ENCODE results near the gene TLCD5. TPM values are rescaled to one million over a fixed set of nuclear protein-coding genes. Genes with fewer than 3 reads are reported as not detected.

The TLCD5 gene
- total RNA-seq, 1 experiment from 2014 or later: 7.1 TPM

- Histone ChIP-seq H2AK5ac (ENCODE audit: insufficient read length, low read length) (no peak overlapping the region), H3K18ac (ENCODE audit: insufficient read length, low read depth, low read length) (no peak overlapping the region), H4K91ac (ENCODE audit: insufficient read length, low read depth, low read length) (no peak overlapping the region), H2BK5ac (ENCODE audit: insufficient read length, low read length) (no peak overlapping the region), H2AFZ (ENCODE audit: low read length) (peak overlapping the region; percentile 88), H2BK12ac (ENCODE audit: insufficient read length, low read depth, low read length) (no peak overlapping the region), H3T11ph (ENCODE audit: low read length) (no peak overlapping the region), H3K14ac (ENCODE audit: insufficient read depth, low read length) (no peak overlapping the region), H3K79me2 (ENCODE audit: insufficient read depth, low read length) (peaks cover 9% of the 10 kb centered on the region), H3K4me1 (ENCODE audit: insufficient read depth, low read length) (0 out of 2 replicates have a peak, but pooled peaks cover 3% of the 10 kb centered on the region), H3K27ac (ENCODE audit: insufficient read length, low read depth, low read length) (no peak overlapping the region), H3K23me2 (ENCODE audit: insufficient read length, low read depth, low read length, poor library complexity, severe bottlenecking) (peaks cover 17% of the 10 kb centered on the region), H3K27me3 (ENCODE audit: insufficient read depth, low read length) (no peaks in the 10 kb centered on the region), H4K5ac (ENCODE audit: insufficient read length, low read depth, low read length) (no peak overlapping the region), H3K4me2 (ENCODE audit: insufficient read depth, insufficient read length, low read length) (peak overlapping the region; percentile 77), H3K4ac (ENCODE audit: low read depth, low read length) (no peak overlapping the region), H3K9ac (ENCODE audit: extremely low read depth, insufficient read length, low read length) (no peak overlapping the region), H2BK120ac (ENCODE audit: low read depth, low read length, poor library complexity, severe bottlenecking) (no peak overlapping the region), H4K8ac (replicated peaks; ENCODE audit: insufficient read length, low read depth, low read length) (no peak overlapping the region), H3K9me3 (ENCODE audit: control insufficient read depth, low read depth, low read length) (no peaks in the 10 kb centered on the region), H3K79me1 (ENCODE audit: insufficient read depth, low read depth, low read length, poor library complexity, severe bottlenecking) (no peaks in the 10 kb centered on the region), H3K23ac (ENCODE audit: insufficient read length, low read depth, low read length) (no peak overlapping the region), H2BK15ac (ENCODE audit: low read depth, low read length) (no peak overlapping the region), H3K56ac (ENCODE audit: insufficient read length, low read depth, low read length) (no peak overlapping the region), H4K20me1 (ENCODE audit: control insufficient read depth, insufficient read depth, insufficient read length) (no peaks in the 10 kb centered on the region), H2BK20ac (ENCODE audit: low read depth, low read length, poor library complexity, severe bottlenecking) (no peak overlapping the region)
- Mint-ChIP-seq H3K4me1 (peaks cover 26 to 33% of the 10 kb centered on the region in 2 experiments), H3K27me3 (ENCODE audit: low read depth) (no peaks in the 10 kb centered on the region), H3K36me3 (ENCODE audit: insufficient read depth in 1 of 3, low read depth in 3 of 3) (peaks cover 3 to 9% (median 5%) of the 10 kb centered on the region in 3 experiments; a peak in 4 of 7 replicates), H3K9me3 (no peaks in the 10 kb centered on the region), H3K27ac (no peak overlapping the region), H3K4me3 (peak overlapping the region; percentile 73 to 74)
- WGBS (ENCODE audit: extremely low coverage, insufficient read length, low lambda C conversion rate): no CpG with 5 or more reads among the region's 8 CpGs
- peak; percentile 73 for TF ChIP-seq CTCF (conservative IDR thresholded peaks at IDR 0.05)
- peak; percentile 36 for DNase-seq
Measured at GRCh38 chr11:120334894-120335462, 9.9 kb downstream of the TLCD5 start.
